KOPT-K1 (cell line): ENCODE measurements around the gene OR9G1.
A peak's percentile ranks its signal among the peaks of the same experiment; 100 is the strongest.
"Not testable (repeated sequence)": the region's sequence is repeated elsewhere in the genome, so short reads cannot be mapped to it uniquely, and the experiment has no call there.

Experiments
- H3K27ac ChIP-seq: fragments of 200-600 bp; sonication (generic); 2 replicates; pipeline ENCODE4 v1.5.1; 2016; ENCODE audit warnings: antibody characterized with exemption, mild to moderate bottlenecking, low read depth, low read length; ENCODE audit not compliant: poor library complexity, severe bottlenecking
- H3K36me3 ChIP-seq: fragments of 200-600 bp; sonication (generic); 2 replicates; pipeline ENCODE4 v1.5.1; 2017; ENCODE audit warnings: antibody characterized with exemption, mild to moderate bottlenecking, low read length, moderate library complexity; ENCODE audit not compliant: insufficient read depth
- H3K9me3 ChIP-seq: fragments of 200-600 bp; sonication (generic); 2 replicates; pipeline ENCODE4 v1.5.1; 2017; ENCODE audit warnings: antibody characterized with exemption, low read length, mild to moderate bottlenecking; ENCODE audit not compliant: insufficient read depth, poor library complexity, severe bottlenecking

Gene OR9G1

DNA sequence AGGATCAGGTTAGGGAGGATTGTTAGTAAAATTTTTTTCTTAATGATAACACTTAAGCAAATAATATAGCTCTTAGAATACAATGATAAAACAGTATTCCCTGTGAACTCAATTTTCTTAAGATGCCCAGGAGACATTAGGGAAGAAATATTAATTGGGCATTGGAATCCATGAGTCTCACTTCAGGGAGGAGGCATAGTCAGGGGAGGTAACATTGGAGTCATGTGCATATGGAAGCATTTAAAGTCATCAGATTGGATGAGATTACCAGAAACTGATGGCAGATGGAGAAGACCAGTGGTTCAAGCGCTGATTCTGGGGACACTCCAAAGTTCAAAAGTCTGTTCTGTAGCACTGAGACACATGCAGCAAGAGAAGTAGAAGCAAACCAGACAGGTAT is at the start of gene OR9G1:
OR9G1 (plus strand) TSS at position 301 of the 400 bp plus-strand sequence. CDS start 1,293 bp downstream, outside the sequence.
- no peaks in the 10 kb centered on the region for H3K9me3 ChIP-seq
- H3K36me3 ChIP-seq = no peaks in the 10 kb centered on the region
- no peak within 1 kb of the TSS for H3K27ac ChIP-seq

DNA sequence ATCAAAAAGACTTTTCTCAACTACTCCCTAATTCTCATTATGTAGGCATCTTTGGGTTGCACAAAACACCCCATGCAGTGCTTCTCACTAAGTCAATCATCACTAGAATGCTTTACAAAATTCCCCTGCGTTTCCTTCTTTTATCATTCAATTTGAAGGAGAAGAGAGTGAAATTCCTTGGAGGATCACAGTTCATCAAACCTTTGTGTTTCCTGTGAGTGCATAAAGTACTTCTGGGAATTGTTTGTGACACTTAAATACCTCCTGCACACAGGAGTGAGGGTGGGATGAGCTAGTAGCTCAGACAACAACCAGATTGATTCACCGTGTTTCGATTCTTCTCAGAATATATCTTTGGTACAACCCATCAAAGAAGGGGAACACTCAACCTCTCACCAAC is 39.1 kb upstream of the OR9G1 start:
- H3K36me3 ChIP-seq = no peaks in the 10 kb centered on the region
- H3K9me3 ChIP-seq = no peaks in the 10 kb centered on the region
- no peak overlapping the region for H3K27ac ChIP-seq

DNA sequence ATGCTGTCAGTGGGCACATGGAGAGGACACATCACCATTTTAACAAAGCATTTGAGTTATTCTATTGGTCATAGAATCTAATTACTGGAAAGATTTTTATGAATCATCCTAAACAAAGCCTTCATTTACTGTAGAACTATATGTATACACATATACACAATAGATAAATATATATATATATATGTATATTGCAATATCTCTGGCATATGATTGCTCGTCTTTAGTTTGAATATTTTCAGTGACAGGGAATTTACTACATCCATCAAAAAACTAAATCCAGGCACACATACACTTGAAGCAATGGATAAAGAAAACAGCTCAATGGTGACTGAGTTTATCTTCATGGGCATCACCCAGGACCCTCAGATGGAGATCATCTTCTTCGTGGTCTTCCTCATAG is 35.5 kb upstream of the OR9G1 start, which contains the start of gene OR5AR1:
OR5AR1 (plus strand) TSS at position 301 of the 400 bp plus-strand sequence; CDS start at position 301, 0 bp downstream.
- no peaks in the 10 kb centered on the region for H3K36me3 ChIP-seq
- no peaks in the 10 kb centered on the region for H3K9me3 ChIP-seq
- no peak within 1 kb of the TSS for H3K27ac ChIP-seq

DNA sequence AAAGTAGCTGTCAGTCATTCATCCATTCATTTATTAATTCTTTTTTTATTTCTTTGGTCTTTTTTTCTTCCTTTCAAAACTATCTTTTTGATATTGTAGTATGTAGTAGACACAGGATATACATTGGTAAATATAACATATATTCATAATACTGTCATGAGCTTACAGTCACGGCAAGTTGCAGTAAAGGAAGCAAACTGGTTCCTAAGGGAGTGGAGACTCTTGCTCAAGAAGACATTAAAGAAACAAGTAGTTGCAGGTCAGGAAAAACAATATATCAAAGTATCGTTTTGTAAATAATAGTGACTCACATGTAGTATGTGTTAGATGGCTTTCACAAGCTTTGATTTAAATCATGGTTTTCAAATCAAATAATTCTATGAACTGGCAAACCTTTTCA is 27.9 kb upstream of the OR9G1 start:
- Histone ChIP-seq H3K9me3 (no peaks in the 10 kb centered on the region), H3K36me3 (no peaks in the 10 kb centered on the region), H3K27ac (no peak overlapping the region)

DNA sequence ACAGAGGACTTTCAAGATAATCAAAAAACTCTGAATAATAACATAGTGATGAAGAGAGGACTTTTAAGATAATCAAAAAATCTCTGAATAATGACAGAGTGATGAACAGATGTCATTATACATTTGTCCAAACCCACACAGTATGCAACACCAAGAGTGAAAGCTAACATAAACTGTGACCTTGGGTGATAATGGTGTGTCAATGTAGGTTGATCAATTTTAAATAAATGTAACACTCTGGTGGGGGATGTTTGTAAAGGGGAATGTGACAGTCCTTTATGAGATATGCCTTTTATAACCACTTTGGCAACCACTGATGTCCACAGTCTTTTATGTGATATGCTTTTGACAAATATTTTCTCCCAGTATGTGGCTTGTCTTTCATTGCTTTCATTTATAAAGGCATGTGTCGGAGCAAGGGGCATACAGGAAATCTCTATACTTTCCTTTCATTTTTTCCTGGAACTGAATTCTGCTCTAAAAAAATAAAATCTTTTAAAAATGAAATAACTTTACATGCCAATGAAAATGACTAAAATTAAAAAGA is 10.3 kb upstream of the OR9G1 start:
- no peaks in the 10 kb centered on the region for H3K9me3 ChIP-seq
- H3K27ac ChIP-seq = no peak overlapping the region
- H3K36me3 ChIP-seq = no peaks in the 10 kb centered on the region

DNA sequence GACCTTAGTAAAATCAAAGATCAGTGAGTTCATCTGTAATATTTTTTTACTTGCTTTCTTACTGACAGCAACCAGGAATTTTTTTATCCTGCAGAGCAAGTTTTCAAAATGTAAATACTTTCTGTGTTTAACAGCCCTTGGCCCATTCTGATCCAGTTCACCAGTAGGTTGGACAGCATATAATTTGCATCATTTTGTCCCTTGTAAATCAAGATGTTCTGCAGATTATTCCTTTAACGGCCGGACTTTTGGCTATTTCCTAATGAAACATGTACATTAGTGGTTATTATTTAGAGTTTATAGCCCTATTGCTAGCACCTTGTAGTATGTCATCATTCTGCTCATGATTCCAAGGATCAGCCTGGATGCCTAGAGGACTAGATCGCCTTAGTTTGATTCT is 7.7 kb upstream of the OR9G1 start:
- H3K36me3 ChIP-seq, H3K27ac ChIP-seq, H3K9me3 ChIP-seq: not testable (repeated sequence)

DNA sequence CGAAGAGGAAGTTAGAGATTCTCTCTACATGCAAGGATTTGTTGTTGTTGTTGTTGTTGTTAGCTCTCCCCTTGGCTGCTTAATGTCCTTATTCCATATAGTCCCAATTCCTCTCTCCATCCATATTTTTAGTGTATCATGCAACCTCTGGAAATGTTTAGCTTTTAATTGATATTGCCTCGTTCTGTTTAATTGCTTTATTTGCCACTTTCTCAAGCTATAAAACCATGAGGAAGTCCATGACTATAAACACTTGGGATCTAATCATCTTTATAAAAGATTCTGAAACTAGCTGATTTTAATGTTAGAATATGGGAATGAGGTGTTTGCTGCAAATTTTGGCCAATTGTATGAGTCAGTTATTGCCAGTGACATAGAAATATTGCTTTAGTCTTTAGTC is 5.5 kb upstream of the OR9G1 start:
- no peaks in the 10 kb centered on the region for H3K36me3 ChIP-seq

GRCh38 chr11:56700242-56700913 is 1.5 kb downstream of the OR9G1 start:
- Histone ChIP-seq H3K27ac (peak overlapping the region; percentile 11), H3K36me3 (no peaks in the 10 kb centered on the region), H3K9me3 (no peaks in the 10 kb centered on the region)

More for the DNA sequence above, 5.5 kb upstream of the OR9G1 start:
- Histone ChIP-seq H3K27ac (no peak overlapping the region), H3K9me3 (no peaks in the 10 kb centered on the region)

DNA sequence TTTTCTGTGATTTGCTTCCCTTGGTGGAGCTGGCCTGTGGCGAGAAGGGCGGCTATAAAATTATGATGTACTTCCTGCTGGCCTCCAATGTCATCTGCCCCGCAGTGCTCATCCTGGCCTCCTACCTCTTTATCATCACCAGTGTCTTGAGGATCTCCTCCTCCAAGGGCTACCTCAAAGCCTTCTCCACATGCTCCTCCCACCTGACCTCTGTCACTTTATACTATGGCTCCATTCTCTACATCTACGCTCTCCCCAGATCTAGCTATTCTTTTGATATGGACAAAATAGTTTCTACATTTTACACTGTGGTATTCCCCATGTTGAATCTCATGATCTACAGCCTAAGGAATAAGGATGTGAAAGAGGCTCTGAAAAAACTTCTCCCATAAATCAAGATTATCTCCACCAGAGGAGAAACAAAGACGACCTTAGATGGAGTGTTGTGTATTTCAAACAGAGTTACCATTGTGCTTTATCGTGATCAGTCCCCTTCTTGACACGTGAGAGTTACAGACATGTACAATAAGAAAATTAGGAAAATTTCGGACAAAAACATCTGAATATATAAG is 2.1 kb downstream of the OR9G1 start:
- no peaks in the 10 kb centered on the region for H3K36me3 ChIP-seq
- no peak overlapping the region for H3K27ac ChIP-seq
- no peaks in the 10 kb centered on the region for H3K9me3 ChIP-seq

- H3K27ac ChIP-seq = peak overlapping the region; percentile 62
- H3K9me3 ChIP-seq = no peaks in the 10 kb centered on the region
- H3K36me3 ChIP-seq = no peaks in the 10 kb centered on the region
These were observed 7.0 kb downstream of the OR9G1 start for GRCh38 chr11:56705784-56706396.

- Histone ChIP-seq H3K36me3 (no peaks in the 10 kb centered on the region), H3K9me3 (no peaks in the 10 kb centered on the region), H3K27ac (peak overlapping the region; percentile 62)
These were observed 7.6 kb downstream of the OR9G1 start for GRCh38 chr11:56706486-56706885.

- no peaks in the 10 kb centered on the region for H3K36me3 ChIP-seq
- no peaks in the 10 kb centered on the region for H3K9me3 ChIP-seq
- H3K27ac ChIP-seq = no peak overlapping the region
These were observed 15.3 kb downstream of the OR9G1 start for GRCh38 chr11:56714206-56714605.

DNA sequence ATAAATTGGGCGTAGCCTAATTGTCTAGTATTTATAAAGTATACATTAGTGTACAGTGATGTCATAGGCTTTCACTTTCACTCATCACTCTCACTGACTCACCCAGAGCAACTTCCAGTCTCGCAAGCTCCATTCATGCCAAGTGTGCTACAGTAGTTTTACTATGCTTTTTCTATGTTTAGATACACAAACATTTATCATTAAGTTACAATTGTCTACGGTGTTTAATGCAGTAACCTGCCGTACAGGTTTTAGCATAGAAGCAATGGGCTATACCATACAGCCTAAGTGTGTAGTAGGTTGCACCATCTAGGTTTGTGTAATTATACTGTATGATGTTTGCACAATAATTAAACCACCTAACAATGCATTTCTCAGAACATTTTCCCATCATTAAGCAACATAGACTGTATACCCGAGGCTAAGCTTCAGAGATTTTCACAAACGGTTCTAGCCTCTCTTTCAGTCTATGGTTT is 17.5 kb downstream of the OR9G1 start:
- H3K9me3 ChIP-seq = no peaks in the 10 kb centered on the region
- no peak overlapping the region for H3K27ac ChIP-seq
- H3K36me3 ChIP-seq = no peaks in the 10 kb centered on the region

DNA sequence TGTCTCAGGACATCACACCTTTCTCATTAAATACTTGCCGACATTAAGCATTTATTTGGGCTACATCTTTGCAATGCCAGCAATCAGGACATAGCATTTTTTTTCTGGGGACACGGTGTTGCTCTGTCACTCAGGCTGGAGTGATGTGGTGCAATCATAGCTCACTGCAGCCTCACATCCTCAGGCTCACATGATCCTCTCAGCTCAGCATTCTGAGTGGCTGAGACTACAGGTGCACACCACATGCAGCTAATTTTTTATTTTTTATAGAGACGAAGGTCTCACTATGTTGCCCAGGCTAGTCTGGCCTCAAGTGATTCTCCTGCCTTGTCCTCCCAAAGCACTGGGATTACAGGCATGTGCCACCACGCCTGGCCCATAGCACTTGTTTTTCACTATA is 21.6 kb downstream of the OR9G1 start:
- no peaks in the 10 kb centered on the region for H3K9me3 ChIP-seq
- no peak overlapping the region for H3K27ac ChIP-seq
- H3K36me3 ChIP-seq = no peaks in the 10 kb centered on the region

- no peak overlapping the region for H3K27ac ChIP-seq
- H3K9me3 ChIP-seq = no peaks in the 10 kb centered on the region
- no peaks in the 10 kb centered on the region for H3K36me3 ChIP-seq
These were observed 41.2 kb downstream of the OR9G1 start for GRCh38 chr11:56740107-56740506.
